ENCODE measurements around the gene FRMD4A. TPM values are rescaled to one million over a fixed set of nuclear protein-coding genes. Genes with fewer than 3 reads are reported as not detected.

Gene FRMD4A
- total RNA-seq, 1 donor from 2014 or later, result 20.2 TPM

GRCh38 chr10:13660551-13660920 is 670.2 kb downstream of the FRMD4A start:
- peaks cover 14% of the 10 kb centered on the region for H3K4me1 Mint-ChIP-seq
- TF ChIP-seq EZH2phosphoT487 (IDR thresholded peaks at IDR 0.05) (no peak), CTCF (IDR thresholded peaks at IDR 0.05) (no peak), EZH2 (IDR thresholded peaks at IDR 0.05) (no peak)
- Histone ChIP-seq H3K4me1 (peaks cover 19% of the 10 kb centered on the region), H4K20me1 (ENCODE audit: low read depth) (no peaks in the 10 kb centered on the region), H3K79me2 (ENCODE audit: low read depth) (no peaks in the 10 kb centered on the region), H2AFZ (replicated peaks) (no peak overlapping the region), H3K9ac (no peak overlapping the region), H3K4me3 (no peak overlapping the region), H3K27ac (peak overlapping the region; percentile 50), H3F3A (ENCODE audit: low read depth) (peaks cover 6% of the 10 kb centered on the region), H3K9me3 (ENCODE audit: low read depth) (no peaks in the 10 kb centered on the region), H3K27me3 (no peaks in the 10 kb centered on the region), H3K36me3 (no peaks in the 10 kb centered on the region), H3K4me2 (no peak overlapping the region)
- peak overlapping the region; percentile 95 for H3K27ac Mint-ChIP-seq
- DNase-seq (ENCODE audit: low spot score), result no peak
- peaks cover 3% of the 10 kb centered on the region for H3K27me3 Mint-ChIP-seq (ENCODE audit: insufficient read depth, low read depth)
- H3K9me3 Mint-ChIP-seq, result no peaks in the 10 kb centered on the region
- H3K4me3 Mint-ChIP-seq, result no peak overlapping the region
- peaks cover 25% of the 10 kb centered on the region for H3K36me3 Mint-ChIP-seq

- no peaks in the 10 kb centered on the region for H3K79me2 ChIP-seq (ENCODE audit: low read depth)
- peaks cover 19% of the 10 kb centered on the region for H3K4me1 ChIP-seq
- H3K4me1 Mint-ChIP-seq, result peaks cover 14% of the 10 kb centered on the region
- no peaks in the 10 kb centered on the region for H3K9me3 ChIP-seq (ENCODE audit: low read depth)
- peaks cover 6% of the 10 kb centered on the region for H3F3A ChIP-seq (ENCODE audit: low read depth)
- DNase-seq (ENCODE audit: low spot score), result peak; percentile 69
- no peak overlapping the region for H3K9ac ChIP-seq
- no peaks in the 10 kb centered on the region for H3K36me3 ChIP-seq
- H3K27me3 ChIP-seq, result no peaks in the 10 kb centered on the region
- peaks cover 21% of the 10 kb centered on the region for H3K36me3 Mint-ChIP-seq
- H2AFZ ChIP-seq (replicated peaks), result no peak overlapping the region
- H3K4me3 ChIP-seq, result no peak overlapping the region
- TF ChIP-seq EZH2 (IDR thresholded peaks at IDR 0.05) (no peak), CTCF (IDR thresholded peaks at IDR 0.05) (peak; percentile 99), EZH2phosphoT487 (IDR thresholded peaks at IDR 0.05) (no peak)
- no peak overlapping the region for H3K4me3 Mint-ChIP-seq
- no peaks in the 10 kb centered on the region for H4K20me1 ChIP-seq (ENCODE audit: low read depth)
- H3K27ac Mint-ChIP-seq, result peak overlapping the region; percentile 95
- no peak overlapping the region for H3K27ac ChIP-seq
- H3K27me3 Mint-ChIP-seq (ENCODE audit: insufficient read depth, low read depth), result peaks cover 3% of the 10 kb centered on the region
- no peak overlapping the region for H3K4me2 ChIP-seq
- H3K9me3 Mint-ChIP-seq, result no peaks in the 10 kb centered on the region
Observed at GRCh38 chr10:13659887-13660550, 670.7 kb downstream of the FRMD4A start.

DNA sequence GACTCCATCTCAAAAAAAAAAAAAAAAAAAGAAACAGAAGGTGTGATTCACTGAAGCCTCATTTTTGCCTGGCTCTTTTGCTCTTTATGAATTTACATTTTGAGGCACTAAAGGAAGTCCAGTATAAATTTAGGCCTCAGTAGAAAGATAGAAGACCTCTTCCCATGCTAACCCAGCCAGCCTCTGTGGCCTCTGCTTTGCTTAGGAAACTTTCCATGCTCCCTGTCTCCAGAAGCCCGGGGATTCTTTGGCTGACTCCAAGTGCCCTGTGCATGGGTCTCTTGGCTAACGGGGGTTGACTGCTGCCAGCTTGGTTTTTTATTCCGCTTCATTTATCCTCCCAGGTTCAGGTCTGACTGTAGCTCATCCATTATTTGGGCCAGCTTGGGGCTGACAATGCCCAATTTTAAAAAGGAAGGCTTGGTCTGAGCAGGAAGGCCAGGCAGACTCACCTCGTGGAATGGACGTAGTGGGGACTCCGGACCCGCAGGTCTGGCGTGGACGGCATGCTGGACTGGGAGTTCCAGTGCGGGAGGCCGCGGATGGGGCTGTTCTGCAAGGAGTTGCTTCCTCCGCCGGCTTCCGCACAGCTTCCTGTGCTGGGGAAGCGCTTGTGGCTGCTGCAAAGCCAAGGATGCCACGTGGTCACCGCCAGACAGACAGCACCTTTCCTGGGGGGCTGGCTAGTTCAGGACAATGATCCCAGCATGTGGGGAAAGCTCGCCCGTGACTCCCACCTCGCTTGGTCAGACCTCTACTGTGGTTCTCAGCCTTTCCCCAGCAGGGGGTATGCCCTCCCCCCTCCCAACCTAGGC is 671.6 kb downstream of the FRMD4A start:
- Histone ChIP-seq H3F3A (ENCODE audit: low read depth) (peaks cover 6% of the 10 kb centered on the region), H3K36me3 (no peaks in the 10 kb centered on the region), H3K9me3 (ENCODE audit: low read depth) (no peaks in the 10 kb centered on the region), H3K27ac (no peak overlapping the region), H4K20me1 (ENCODE audit: low read depth) (no peaks in the 10 kb centered on the region), H3K27me3 (no peaks in the 10 kb centered on the region), H3K4me1 (peaks cover 19% of the 10 kb centered on the region), H3K4me2 (no peak overlapping the region), H3K4me3 (no peak overlapping the region), H3K9ac (no peak overlapping the region), H2AFZ (replicated peaks) (no peak overlapping the region), H3K79me2 (ENCODE audit: low read depth) (no peaks in the 10 kb centered on the region)
- Mint-ChIP-seq H3K27ac (no peak overlapping the region), H3K27me3 (ENCODE audit: insufficient read depth, low read depth) (peaks cover 3% of the 10 kb centered on the region), H3K4me3 (no peak overlapping the region), H3K9me3 (no peaks in the 10 kb centered on the region), H3K36me3 (peaks cover 23% of the 10 kb centered on the region), H3K4me1 (peaks cover 14% of the 10 kb centered on the region)
- TF ChIP-seq EZH2phosphoT487 (IDR thresholded peaks at IDR 0.05) (no peak), EZH2 (IDR thresholded peaks at IDR 0.05) (no peak), CTCF (IDR thresholded peaks at IDR 0.05) (no peak)
- DNase-seq (ENCODE audit: low spot score), result no peak

Measured in neural progenitor cell (in vitro differentiated cells).